Smooth muscle cell of the brain vasculature (primary cell): Measurements from ENCODE around the gene PARD3B.

Source experiments
- DNase-seq: peaks from one replicate; pipeline ENCODE4 v3.0.0-alpha.2; 2012; ENCODE audit warnings: low read depth, low spot score

Gene PARD3B

DNA sequence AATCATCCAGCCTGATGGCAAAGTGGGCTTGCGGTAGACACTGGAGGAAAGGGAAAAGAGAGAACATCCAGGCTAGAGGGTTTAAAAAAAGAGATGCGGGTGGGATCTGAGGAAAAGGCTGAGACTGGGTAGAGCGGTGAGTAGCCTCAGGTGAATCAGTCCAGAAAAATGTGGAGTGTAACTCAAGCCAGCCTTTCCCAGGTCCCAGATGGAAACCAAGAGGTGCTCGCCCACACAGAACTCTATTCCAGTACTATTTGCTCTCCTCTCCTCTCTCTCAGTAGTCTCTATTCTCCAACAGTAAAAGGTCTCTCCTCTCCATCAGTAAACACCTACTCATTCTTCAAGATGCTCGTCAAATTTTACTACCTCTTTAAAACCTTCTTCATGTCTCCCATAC is 1098.7 kb downstream of the PARD3B start:
- no peak for DNase-seq

DNA sequence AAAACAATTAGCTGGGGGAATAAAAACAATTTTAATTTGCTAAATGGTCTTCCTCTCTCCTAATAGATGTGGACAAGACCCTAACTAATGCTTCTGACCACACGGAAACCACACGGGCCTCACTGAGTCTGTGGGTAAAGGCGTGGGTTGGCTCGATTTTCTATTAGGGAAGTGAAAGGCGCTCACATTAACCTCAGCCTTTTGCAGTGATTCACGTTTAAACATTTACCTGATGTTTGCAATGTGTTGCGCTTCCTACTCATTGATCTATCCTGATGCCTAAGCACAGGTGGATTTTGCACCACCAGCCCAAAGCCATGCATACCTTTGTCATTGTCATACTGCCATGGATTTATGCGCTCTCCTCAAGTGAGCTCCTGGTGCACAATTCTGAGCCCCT is 1101.4 kb downstream of the PARD3B start:
- no peak for DNase-seq

DNA sequence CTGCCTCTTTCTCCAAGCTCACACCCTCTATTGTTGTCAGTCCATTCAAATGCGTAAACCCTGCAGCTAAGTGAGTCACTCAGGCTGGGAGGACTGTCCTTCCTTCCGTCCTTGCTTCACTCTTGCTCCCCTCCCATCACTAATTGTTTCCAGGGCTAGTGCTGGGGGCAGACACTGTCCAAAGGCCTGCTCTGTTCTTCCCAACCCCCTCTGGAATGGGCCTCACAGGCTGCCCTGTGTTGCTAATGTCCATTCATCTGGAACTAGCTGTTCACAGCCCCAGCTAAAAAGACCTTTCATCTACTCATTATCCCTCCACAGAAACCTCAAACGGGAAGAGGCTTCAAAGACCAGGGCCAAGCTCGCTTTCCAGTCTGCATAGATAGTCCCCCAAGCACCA is 1105.2 kb downstream of the PARD3B start:
- no peak for DNase-seq

DNA sequence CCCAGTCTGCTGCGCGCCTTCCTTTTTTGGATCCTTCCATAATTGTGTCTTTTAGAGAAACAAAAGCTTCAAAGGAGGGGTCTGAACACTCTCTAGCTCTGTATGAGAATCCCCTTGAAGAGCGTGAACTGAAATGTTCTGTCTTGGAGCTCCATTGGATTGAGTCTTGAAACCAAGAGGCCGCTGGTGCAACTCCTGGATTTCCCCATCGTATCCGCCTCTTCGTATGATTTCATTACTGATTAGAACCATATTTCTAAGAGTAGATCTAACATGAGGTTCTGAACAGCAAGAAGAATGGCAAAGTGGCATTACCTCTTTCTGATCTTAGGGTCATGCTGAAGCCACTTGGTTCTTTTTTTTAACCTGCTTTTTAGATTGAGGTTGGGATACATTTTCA is 1105.7 kb downstream of the PARD3B start:
- no peak for DNase-seq

DNA sequence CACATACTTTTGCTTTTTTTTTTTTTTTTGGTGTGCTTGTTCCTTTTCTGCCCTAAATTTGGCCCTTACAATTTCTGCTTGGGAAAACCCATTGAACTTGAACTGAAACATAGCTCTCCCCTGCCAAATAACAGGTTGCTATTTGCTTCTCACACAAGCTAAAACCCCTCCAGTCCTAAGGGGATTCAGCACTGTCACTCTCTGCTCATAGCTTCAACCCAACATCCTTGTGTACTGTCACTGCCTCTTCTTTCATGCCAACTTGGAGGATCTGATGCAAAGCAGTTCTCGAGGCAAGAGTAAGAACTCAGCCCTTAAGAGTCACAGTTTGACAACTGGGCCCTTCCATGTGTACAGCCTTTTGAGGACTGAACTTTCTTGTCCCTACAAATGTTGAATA is 1106.4 kb downstream of the PARD3B start:
- no peak for DNase-seq

DNA sequence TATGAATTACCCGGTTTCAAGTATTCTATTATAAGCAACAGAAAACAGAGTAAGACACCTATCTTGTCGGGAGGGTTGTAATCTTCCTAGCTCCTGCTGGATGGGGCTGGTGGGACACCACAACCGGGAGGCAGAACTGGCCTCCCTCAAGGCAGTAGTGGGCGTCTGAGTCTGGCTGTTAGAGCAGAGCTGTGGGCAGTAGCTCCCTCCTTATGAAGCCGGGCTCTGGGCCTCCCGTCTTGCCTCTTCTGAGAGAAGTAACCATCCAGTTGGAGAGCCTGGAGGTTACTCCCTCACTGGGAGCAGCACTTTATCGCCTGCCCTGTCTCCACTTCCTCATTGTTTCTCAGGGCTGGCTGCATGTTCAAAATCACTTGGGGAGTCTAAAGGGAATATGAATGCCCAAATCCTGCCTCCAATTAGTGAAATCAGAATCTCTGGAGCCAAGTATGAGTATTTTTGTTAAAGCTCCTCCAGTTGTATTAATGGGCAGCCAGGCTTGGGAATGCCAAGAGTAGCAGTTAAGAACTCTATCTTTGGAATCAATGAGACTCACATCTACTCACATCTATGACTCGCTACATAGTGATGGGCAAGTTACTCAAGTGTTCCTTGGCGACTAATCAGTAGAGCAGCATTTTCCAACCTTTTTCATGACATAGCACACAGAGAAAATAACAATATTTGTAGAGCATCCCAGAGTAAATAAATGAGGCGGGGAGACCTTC is 1109.8 kb downstream of the PARD3B start:
- no peak for DNase-seq

DNA sequence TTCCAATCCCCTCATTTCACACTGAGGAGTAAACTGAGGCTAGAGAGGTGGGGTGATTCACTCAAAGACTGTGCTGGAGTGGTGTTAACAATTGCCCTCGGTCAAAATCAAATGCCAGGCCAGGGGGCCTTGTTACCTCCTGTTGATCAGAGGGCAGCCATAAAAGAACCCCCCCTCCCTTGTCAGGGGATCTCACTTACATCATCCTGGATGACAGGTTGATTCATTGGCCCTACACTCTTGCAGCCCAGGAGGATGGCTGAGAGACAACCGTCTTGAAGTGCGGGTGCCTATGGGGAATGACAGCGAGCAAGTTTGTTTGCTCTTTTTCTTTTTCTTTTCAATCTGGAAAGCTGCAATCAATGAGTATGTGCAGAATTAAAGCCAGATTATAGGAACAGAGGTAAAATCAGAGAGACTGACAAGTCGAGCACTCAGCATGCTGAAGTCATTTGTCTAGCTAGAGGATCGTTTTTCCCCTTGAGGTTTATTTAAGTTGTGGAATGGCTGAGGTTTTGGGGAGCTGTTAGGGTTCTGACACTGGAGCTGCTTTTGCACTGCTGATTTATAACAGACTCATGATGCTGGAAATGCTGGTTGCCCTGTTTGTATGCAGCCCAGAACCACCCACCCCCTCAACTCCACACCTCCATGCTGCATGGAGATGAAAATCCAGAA is 1110.6 kb downstream of the PARD3B start:
- DNase-seq: no peak

DNA sequence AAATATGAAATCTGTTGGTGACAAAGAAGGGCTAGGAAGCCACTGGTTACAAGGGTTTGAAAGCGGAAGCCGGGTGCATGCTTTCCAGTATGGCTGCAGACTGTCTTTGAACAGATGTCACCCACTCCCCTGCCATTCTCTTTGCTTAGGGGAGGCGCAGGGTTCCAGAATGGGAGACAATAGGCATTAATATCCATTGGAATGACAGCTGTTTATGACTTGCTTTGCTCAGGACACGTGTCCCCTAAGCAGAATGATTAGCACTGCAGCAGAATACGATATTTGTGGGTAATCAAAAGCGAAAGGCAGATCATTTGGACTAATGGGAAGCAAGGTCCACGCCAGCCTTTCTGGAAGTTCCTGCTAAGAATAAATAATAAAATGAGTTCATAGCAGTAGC is 1111.2 kb downstream of the PARD3B start:
- DNase-seq: no peak

DNA sequence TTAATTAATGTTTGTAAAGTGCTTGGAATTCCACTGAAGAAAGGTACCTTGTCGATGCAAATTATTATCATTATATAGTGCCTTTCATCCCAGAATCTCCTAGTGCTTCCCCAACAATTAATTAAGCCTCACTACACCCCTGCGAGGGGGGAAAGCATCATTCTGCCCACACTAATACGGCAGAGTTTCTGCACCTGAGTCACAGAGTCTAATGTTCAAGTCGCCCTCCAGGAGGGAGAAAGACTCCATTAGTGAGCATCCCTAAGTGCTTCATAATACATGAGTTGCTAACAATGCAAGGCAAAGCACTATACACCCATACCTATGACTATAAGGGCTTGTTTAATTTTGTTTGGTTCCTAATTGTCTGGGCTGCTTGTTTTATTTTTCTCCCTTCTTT is 1111.7 kb downstream of the PARD3B start:
- DNase-seq: no peak

DNA sequence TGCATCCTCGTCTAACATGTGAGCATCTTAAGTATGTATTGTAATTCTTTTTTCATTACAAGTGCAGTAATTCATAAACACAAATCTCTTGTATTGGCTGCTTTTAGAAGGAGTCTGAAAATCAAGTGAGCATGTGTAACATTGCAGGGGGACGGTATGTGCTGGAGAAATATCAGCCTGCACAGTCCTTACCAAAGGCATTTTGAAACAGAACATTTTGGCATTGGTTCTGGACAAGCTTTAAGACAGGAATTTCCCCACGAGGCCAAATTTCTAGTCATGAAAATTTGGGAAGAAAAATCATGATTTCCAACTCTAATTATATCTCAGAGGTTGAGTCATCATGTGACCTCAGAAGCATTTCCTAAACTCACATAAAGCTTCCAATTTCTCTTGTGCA is 1112.3 kb downstream of the PARD3B start:
- DNase-seq: no peak

DNA sequence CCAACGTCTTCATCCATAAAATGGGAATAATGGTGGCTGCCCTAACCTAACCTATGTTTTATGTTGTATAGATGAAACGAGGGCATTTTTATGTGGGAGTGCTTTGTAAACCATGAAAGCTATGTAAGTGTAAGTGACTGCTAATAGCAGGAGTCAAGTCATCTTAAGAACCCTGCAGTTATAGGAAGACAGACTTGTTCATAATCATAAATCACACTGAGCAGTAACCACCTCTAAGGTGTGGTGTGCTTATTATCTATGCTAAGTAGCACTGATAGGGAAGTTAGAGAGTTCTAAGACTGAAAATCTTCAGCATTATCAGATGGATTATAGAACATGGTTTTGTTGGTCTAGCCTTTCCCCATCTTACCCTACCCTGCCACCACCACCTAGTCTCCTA is 1112.8 kb downstream of the PARD3B start:
- no peak for DNase-seq

DNA sequence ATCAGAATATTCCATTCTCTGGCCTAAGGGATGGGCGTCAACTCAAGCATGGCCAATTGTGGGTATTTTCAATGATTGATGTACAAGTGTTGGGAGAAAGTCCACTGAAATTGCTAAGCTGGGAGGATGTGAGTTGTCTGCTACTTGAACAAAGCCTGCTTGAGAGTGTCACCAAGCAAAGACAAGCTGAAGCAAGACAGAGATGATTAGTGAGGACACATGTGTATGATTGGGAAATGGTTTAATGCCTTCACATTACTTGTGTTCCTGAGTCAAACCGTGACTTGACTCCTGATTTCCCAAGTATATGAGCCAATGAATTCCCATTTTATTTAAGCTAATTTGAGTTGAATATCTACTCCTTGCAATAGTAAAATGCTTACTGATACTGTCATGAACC is 1113.3 kb downstream of the PARD3B start:
- no peak for DNase-seq

DNA sequence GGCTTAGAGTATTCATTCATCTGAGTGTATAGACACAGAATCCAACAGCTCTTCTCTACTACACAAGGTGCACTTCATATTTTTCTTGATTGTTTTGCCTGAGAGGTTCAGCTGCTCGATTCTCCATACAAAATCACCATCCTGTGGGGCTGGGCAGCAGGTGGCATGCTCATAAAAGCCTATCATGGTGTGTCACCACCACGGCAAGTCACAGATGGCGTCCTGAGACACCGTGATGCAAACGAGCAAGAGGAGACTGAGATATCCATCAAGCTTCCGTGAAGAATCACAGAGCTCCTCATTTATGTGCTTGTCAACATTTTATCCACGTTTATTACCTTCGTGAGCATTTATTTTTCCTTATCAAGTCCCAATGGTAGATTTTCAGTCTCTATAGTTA is 1114.6 kb downstream of the PARD3B start:
- no peak for DNase-seq

DNA sequence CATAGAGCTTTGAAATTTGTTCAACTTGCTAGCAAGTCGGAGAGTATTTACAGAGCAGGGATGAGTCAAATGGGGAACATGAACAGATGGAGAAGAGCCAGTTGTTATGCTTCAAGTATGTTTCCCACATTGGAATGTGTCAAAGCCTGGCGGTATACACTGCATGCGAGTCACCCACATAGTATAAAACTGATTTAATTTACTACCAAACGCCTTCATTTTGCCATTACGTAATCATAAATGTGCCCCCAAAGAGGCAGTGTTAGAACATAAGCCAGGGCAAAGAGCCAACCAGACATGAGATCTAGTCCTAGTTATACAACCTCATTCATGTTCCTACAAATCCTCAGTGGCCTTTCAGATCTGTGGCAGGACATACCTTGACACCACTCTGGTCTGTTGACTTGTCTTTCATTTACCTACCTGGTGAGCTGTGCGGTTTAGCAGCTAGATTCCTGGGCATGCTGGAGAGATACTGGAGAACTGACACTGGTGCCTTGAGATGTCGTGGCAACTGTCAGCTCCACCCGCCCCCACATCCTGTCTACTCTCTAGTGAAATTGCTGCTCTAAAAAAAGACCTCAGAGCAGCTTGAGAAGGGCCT is 1115.3 kb downstream of the PARD3B start:
- no peak for DNase-seq

DNA sequence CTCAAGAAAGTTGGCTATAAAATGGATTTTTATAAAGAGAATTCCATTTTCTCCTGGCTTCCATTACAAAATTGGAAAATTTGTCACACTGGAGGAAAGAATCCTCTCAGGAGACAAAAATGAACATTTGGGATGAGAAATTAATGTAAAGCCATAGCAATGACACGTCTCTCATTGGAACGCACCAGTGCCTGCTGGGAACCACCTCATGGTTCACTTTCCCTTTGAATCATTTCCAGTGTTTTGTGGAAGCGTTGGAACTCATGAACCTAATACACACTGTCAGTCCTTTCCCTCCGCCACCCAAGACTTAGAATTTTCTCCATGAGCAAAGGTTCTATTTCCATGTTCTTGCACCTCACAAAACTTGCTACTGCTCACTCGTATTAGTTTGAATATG is 1116.0 kb downstream of the PARD3B start:
- DNase-seq: no peak

DNA sequence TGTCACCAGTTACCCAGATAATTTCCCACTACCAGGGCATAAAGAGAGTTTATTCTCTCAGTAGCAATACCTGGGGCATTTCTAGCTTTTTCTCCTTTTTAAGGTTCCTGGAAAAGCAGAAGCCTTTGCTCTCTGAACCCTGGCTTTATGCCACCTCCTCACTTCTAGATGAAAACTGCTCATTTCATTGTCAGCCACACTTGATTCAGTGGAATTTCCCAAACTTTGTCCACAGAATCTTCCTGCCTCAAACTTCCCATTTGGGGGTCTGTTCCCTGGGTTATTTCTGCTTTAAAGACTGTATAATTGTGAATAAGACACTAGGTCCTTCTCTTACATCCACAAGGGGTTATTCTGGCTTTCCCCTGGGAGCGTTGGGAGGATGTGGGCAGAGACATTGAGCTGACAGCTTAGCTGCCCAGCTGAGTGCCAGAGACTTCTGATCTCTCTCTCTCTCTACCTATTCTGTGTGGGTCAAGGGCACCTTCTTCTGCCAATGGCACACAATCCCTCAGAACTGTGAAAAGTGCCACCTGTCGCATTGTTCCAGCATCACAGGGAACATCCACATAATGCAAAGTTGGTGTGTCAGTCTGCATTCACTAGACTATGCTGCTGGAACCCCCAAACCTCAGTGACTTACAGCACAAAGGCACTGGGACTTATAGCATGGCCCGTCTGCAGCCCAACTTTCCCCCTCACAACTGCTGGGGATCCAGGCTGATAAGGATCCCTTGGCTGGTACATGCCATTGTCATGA is 1117.1 kb downstream of the PARD3B start:
- no peak for DNase-seq

DNA sequence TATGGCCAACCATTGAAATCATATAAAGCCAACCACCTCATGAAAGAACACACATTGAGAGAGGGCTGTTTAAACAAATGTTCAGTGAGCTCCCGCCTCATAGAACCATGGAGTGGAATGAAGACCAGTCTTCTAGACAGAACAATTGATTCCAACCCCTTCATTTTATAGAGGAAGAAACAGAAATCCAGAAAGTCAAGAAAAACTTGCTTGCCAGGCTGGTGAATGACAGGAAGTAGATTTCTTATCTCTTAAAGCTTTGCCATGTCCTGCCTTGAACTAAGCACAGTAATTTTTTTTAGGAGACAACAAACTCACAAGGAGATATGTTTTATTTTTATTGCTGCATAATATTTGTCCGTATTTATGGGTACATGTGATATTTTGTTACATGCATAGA is 1120.5 kb downstream of the PARD3B start:
- DNase-seq: no peak
